ENCODE results near the gene PHLDA1. TPM values are rescaled to one million over a fixed set of nuclear protein-coding genes. Genes with fewer than 3 reads are reported as not detected.

The PHLDA1 gene
- total RNA-seq, 1 donor from 2014 or later, result 23.6 TPM

- H3K4me1 Mint-ChIP-seq, result peaks cover 17% of the 10 kb centered on the region
Measured at GRCh38 chr12:76074701-76075336, 43.2 kb upstream of the PHLDA1 start.

GRCh38 chr12:76073561-76073960 is 42.0 kb upstream of the PHLDA1 start:
- DNase-seq (ENCODE audit: low spot score in 2 of 2, unreplicated experiment in 2 of 2), result no peak
- no peak overlapping the region for H3K27ac Mint-ChIP-seq
- H3K9me3 Mint-ChIP-seq, result peaks cover 8% of the 10 kb centered on the region
- H3K4me3 Mint-ChIP-seq, result no peak overlapping the region
- no peaks in the 10 kb centered on the region for H3K27me3 Mint-ChIP-seq (ENCODE audit: low read depth)
- peaks cover 17% of the 10 kb centered on the region for H3K4me1 Mint-ChIP-seq
- peaks cover 37% of the 10 kb centered on the region for H3K36me3 Mint-ChIP-seq
- TF ChIP-seq, protein P1, sequence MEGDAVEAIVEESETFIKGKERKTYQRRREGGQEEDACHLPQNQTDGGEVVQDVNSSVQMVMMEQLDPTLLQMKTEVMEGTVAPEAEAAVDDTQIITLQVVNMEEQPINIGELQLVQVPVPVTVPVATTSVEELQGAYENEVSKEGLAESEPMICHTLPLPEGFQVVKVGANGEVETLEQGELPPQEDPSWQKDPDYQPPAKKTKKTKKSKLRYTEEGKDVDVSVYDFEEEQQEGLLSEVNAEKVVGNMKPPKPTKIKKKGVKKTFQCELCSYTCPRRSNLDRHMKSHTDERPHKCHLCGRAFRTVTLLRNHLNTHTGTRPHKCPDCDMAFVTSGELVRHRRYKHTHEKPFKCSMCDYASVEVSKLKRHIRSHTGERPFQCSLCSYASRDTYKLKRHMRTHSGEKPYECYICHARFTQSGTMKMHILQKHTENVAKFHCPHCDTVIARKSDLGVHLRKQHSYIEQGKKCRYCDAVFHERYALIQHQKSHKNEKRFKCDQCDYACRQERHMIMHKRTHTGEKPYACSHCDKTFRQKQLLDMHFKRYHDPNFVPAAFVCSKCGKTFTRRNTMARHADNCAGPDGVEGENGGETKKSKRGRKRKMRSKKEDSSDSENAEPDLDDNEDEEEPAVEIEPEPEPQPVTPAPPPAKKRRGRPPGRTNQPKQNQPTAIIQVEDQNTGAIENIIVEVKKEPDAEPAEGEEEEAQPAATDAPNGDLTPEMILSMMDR (IDR thresholded peaks at IDR 0.05; ENCODE audit: unreplicated experiment), result no peak

More at GRCh38 chr12:76074701-76075336, 43.2 kb upstream of the PHLDA1 start:
- no peak for DNase-seq (ENCODE audit: low spot score in 2 of 2, unreplicated experiment in 2 of 2)
- no peak overlapping the region for H3K27ac Mint-ChIP-seq
- peaks cover 17% of the 10 kb centered on the region for H3K9me3 Mint-ChIP-seq
- H3K36me3 Mint-ChIP-seq, result peaks cover 43% of the 10 kb centered on the region
- H3K27me3 Mint-ChIP-seq (ENCODE audit: low read depth), result no peaks in the 10 kb centered on the region
- TF ChIP-seq, protein P1 (IDR thresholded peaks at IDR 0.05; ENCODE audit: unreplicated experiment), result no peak
- H3K4me3 Mint-ChIP-seq, result no peak overlapping the region

GRCh38 chr12:76072568-76072967 is 41.0 kb upstream of the PHLDA1 start:
- H3K27ac Mint-ChIP-seq, result no peak overlapping the region
- H3K9me3 Mint-ChIP-seq, result peaks cover 4% of the 10 kb centered on the region
- TF ChIP-seq, protein P1 (IDR thresholded peaks at IDR 0.05; ENCODE audit: unreplicated experiment), result no peak
- H3K4me3 Mint-ChIP-seq, result no peak overlapping the region
- no peaks in the 10 kb centered on the region for H3K27me3 Mint-ChIP-seq (ENCODE audit: low read depth)
- peaks cover 17% of the 10 kb centered on the region for H3K4me1 Mint-ChIP-seq
- no peak for DNase-seq (ENCODE audit: low spot score in 2 of 2, unreplicated experiment in 2 of 2)
- H3K36me3 Mint-ChIP-seq, result peaks cover 36% of the 10 kb centered on the region

DNA sequence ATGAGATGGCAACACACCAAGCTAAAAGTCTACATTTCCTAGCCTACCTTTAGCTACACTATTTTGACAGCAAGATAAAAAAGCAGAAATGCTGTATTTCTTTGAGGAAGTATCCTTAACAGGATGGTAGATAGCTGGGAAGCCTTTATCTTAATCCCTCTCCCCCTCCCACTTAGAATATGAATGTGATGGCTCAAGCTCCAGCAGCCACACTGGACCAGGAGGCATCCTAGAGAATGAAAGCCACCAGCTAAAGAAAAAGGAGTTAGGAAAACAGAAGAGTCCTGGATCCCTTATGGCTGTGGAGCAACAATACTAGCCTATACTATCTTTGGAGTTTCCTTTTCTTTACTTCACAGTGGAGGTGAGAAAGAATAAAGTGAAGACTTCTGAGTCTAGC is 37.8 kb upstream of the PHLDA1 start:
- Mint-ChIP-seq H3K36me3 (peaks cover 60% of the 10 kb centered on the region), H3K27me3 (ENCODE audit: low read depth) (no peaks in the 10 kb centered on the region), H3K9me3 (peaks cover 20% of the 10 kb centered on the region), H3K27ac (peak overlapping the region; percentile 14), H3K4me1 (peaks cover 7% of the 10 kb centered on the region), H3K4me3 (no peak overlapping the region)
- TF ChIP-seq, protein P1 (IDR thresholded peaks at IDR 0.05; ENCODE audit: unreplicated experiment), result no peak
- DNase-seq (ENCODE audit: low spot score in 2 of 2, unreplicated experiment in 2 of 2), result no peak

- no peak for DNase-seq (ENCODE audit: low spot score in 2 of 2, unreplicated experiment in 2 of 2)
- Mint-ChIP-seq H3K27ac (no peak overlapping the region), H3K4me3 (no peak overlapping the region), H3K9me3 (peaks cover 20% of the 10 kb centered on the region), H3K36me3 (peaks cover 59% of the 10 kb centered on the region), H3K4me1 (no peaks in the 10 kb centered on the region), H3K27me3 (ENCODE audit: low read depth) (no peaks in the 10 kb centered on the region)
- TF ChIP-seq, protein P1 (IDR thresholded peaks at IDR 0.05; ENCODE audit: unreplicated experiment), result no peak
Measured at GRCh38 chr12:76065917-76066316, 34.3 kb upstream of the PHLDA1 start.

Measured in mesothelial cell of epicardium (in vitro differentiated cells).